ENCODE results near the gene BEND3. TPM values are rescaled to one million over a fixed set of nuclear protein-coding genes. Genes with fewer than 3 reads are reported as not detected.

Gene BEND3
- total RNA-seq, 2 donors from 2014 or later = 0.54 to 4.2 TPM

- no peaks in the 10 kb centered on the region for H3K4me1 ChIP-seq (ENCODE audit: control insufficient read depth in 1 of 2, low read depth in 2 of 2)
- no peak for TF ChIP-seq CTCF (IDR thresholded peaks at IDR 0.05)
- H3K27me3 ChIP-seq (replicated peaks; ENCODE audit: insufficient read depth) = no peaks in the 10 kb centered on the region
- H3K36me3 ChIP-seq = no peaks in the 10 kb centered on the region
- H3K4me3 ChIP-seq = no peak overlapping the region
- H3K27ac ChIP-seq = no peak overlapping the region
- ATAC-seq (ENCODE audit: insufficient number of reproducible peaks, low FRiP score, low read depth) (no peak), DNase-seq (ENCODE audit: low spot score) (no peak)
- no peaks in the 10 kb centered on the region for H3K9me3 ChIP-seq
Observed at GRCh38 chr6:107070686-107071085, 44.6 kb downstream of the BEND3 start.

- no peak for TF ChIP-seq CTCF (IDR thresholded peaks at IDR 0.05)
- Histone ChIP-seq H3K36me3 (no peaks in the 10 kb centered on the region), H3K4me1 (ENCODE audit: control insufficient read depth in 1 of 2, low read depth in 2 of 2) (no peaks in the 10 kb centered on the region), H3K9me3 (no peaks in the 10 kb centered on the region), H3K27me3 (replicated peaks; ENCODE audit: insufficient read depth) (no peaks in the 10 kb centered on the region), H3K4me3 (no peak overlapping the region), H3K27ac (no peak overlapping the region)
- ATAC-seq (ENCODE audit: insufficient number of reproducible peaks, low FRiP score, low read depth) (no peak), DNase-seq (ENCODE audit: low spot score) (no peak)
Observed at GRCh38 chr6:107069631-107070548, 45.4 kb downstream of the BEND3 start.

- Histone ChIP-seq H3K9me3 (no peaks in the 10 kb centered on the region), H3K36me3 (no peaks in the 10 kb centered on the region), H3K27ac (no peak overlapping the region), H3K27me3 (replicated peaks; ENCODE audit: insufficient read depth) (no peaks in the 10 kb centered on the region), H3K4me1 (ENCODE audit: control insufficient read depth in 1 of 2, low read depth in 2 of 2) (no peaks in the 10 kb centered on the region), H3K4me3 (no peak overlapping the region)
- TF ChIP-seq CTCF (IDR thresholded peaks at IDR 0.05) = no peak
- ATAC-seq (ENCODE audit: insufficient number of reproducible peaks, low FRiP score, low read depth) (no peak), DNase-seq (ENCODE audit: low spot score) (no peak)
Observed at GRCh38 chr6:107068691-107069630, 46.4 kb downstream of the BEND3 start.

- Histone ChIP-seq H3K9me3 (no peaks in the 10 kb centered on the region), H3K27ac (no peak overlapping the region), H3K4me3 (no peak overlapping the region), H3K27me3 (replicated peaks; ENCODE audit: insufficient read depth) (no peaks in the 10 kb centered on the region), H3K36me3 (no peaks in the 10 kb centered on the region), H3K4me1 (ENCODE audit: control insufficient read depth in 1 of 2, low read depth in 2 of 2) (no peaks in the 10 kb centered on the region)
- no peak for DNase-seq (ENCODE audit: low spot score)
- ATAC-seq (ENCODE audit: insufficient number of reproducible peaks, low FRiP score, low read depth) = no peak
- TF ChIP-seq CTCF (IDR thresholded peaks at IDR 0.05) = no peak
Observed at GRCh38 chr6:107066697-107067659, 48.3 kb downstream of the BEND3 start.

Data from thoracic aorta (tissue), 2 donors.